ENCODE data around the gene C10orf88. TPM values are rescaled to one million over a fixed set of nuclear protein-coding genes. Genes with fewer than 3 reads are reported as not detected.

The C10orf88 gene, protein sequence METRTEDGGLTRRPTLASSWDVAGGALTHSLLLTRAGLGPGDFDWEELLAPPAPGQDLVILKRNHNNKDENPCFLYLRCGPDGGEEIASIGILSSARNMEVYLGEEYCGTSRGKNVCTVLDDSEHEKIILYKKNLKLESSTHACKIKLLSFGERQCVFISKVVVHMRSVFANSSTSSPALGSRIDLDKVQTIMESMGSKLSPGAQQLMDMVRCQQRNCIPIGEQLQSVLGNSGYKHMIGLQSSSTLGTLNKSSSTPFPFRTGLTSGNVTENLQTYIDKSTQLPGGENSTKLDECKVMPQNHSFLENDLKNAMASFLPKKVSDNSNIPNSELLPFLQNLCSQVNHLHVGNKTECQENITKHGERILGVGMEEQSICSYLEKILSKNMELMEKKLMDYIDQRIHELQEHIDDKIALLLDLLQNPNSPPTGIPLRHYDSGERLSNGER
- 7.2 and 10.3 TPM in 2 replicates for total RNA-seq (2014; rRNA removed; shearing (Covaris generic))

DNA sequence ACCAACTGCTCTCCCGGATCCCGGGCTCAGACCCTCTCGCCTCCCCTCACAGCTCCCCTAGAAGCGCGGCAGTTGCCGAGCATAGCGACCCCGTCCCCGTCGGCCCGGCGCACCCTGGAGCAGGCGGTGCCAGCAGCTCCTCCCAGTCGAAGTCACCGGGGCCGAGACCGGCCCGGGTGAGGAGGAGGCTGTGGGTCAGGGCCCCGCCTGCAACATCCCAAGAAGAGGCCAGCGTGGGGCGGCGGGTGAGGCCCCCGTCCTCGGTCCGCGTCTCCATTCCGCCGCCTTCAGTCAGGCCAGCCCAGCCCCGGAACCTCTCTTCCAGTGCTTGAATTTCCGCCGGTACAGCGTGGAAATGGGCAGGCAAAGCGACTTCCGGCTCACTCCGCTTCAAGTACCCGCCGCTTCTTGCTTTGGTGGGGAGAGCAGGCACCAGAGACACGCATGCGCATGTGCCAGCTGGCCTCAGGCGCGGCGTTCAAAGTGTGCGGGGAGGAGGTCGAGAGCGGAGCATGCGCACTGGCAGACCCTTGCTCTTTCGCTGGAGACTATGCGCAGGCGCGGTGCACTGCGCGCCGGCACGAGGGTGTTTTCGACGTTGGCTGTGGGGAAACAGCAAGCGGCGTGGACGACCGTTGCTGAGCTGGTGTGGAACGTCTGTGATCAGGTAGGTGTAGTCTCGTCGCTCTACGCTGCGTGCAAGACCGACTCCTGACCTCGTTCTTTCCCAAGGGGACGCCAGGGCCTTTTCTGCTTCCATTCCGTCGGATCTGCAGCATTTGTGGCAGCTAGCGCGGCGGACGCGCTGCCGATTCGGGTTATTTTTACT lies at the start of gene C10orf88:
Gene C10orf88, minus strand, starts transcription at position 326 of the 829 bp plus-strand sequence. Its CDS starts 49 bp downstream, at position 277.
- H3K27me3 ChIP-seq (ENCODE audit: control insufficient read depth, insufficient read depth, low read length): peaks cover 10% of the 10 kb centered on the region
- peak; percentile 96 for DNase-seq
- H3K4me3 ChIP-seq (ENCODE audit: insufficient read depth, low read depth, low read length): peak within 1 kb of the TSS; percentile 83
- no peaks in the 10 kb centered on the region; the same call in 1 of the 2 replicates for H3K36me3 ChIP-seq (replicated peaks; ENCODE audit: control insufficient read depth, insufficient read depth, low read length)

DNA sequence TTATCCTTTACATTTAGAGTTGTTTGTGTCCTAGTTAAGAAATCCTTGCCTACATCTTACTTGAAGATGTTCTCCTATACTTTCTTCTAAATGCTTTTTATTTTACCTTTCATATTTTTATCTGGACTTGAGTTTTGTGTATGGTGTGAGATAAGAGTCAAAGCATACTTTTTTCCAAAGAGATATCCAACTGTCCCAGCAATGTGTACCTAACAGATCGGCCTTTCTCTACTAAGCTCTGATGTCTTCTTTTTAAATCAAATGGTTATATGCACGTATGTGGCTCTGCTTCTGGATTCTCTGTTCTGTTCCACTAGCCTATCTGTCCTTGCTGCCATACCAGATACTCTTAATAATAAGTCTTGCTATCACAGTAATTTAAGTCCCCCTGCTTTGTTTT lies 47.3 kb upstream of the C10orf88 start:
- no peak for DNase-seq
- Histone ChIP-seq H3K4me3 (ENCODE audit: insufficient read depth, low read depth, low read length) (no peak overlapping the region), H3K36me3 (replicated peaks; ENCODE audit: control insufficient read depth, insufficient read depth, low read length) (no peaks in the 10 kb centered on the region), H3K27me3 (ENCODE audit: control insufficient read depth, insufficient read depth, low read length) (no peaks in the 10 kb centered on the region)

DNA sequence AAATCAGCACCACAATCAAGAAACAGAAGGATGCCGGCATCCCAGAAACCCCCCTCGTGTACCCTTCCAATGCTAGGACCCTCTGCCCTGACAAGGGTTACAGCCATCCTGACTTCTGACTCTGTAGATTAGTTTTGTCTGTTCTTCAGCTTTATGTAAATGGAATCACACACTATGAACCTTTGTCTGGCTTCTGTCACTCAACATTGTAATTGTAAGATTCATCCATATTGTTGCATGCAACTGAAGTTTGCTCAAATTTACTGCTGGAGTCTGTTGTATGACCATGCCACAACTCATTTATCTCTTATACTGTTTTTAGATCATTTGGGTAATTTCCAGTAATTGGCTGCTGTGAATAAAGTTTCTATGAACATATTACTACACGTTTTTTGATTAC lies 46.1 kb upstream of the C10orf88 start:
- H3K27me3 ChIP-seq (ENCODE audit: control insufficient read depth, insufficient read depth, low read length): no peaks in the 10 kb centered on the region
- peaks cover 4% of the 10 kb centered on the region; the same call in 1 of the 2 replicates for H3K36me3 ChIP-seq (replicated peaks; ENCODE audit: control insufficient read depth, insufficient read depth, low read length)
- H3K4me3 ChIP-seq (ENCODE audit: insufficient read depth, low read depth, low read length): no peak overlapping the region
- no peak for DNase-seq

DNA sequence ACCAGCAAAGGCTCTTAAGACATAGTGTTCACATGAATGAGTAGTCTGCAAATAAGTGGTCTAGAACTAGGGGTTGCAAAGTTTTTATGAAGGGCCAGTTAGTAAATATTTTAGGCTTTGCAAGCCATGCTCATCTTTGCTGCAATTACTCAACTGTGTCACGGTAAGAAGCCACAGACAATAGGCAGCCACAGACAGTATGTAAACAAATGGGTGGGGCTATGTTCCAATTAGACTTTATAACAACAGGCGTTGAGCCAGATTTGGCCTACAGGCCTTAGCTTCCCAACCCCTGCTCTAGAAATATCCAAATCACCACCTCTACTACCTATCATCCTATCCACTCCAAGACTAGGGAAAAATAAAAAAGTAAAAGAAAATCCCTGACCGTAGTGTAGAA lies 45.3 kb upstream of the C10orf88 start:
- H3K27me3 ChIP-seq (ENCODE audit: control insufficient read depth, insufficient read depth, low read length): no peaks in the 10 kb centered on the region
- no peak overlapping the region for H3K4me3 ChIP-seq (ENCODE audit: insufficient read depth, low read depth, low read length)
- DNase-seq: no peak
- H3K36me3 ChIP-seq (replicated peaks; ENCODE audit: control insufficient read depth, insufficient read depth, low read length): peaks cover 4% of the 10 kb centered on the region; the same call in 1 of the 2 replicates

DNA sequence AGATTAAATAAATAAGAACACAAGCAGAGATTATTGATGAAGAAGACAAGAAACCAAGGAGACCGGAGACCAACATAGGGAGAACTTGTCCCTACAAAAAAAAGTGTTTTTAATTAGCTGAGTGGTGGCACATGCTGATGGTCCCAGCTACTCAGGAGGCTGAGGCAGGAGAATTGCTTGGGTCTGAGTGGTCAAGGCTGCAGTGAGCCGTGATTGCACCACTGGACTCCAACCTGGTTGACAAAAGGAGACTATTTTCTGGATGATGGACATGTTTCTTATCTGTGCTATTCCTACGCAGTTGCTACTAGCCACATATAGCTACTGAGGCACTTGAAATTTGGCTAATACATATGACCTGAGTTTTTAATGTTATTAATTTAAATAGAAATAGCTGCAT lies 44.9 kb upstream of the C10orf88 start:
- no peak for DNase-seq
- peaks cover 4% of the 10 kb centered on the region for H3K36me3 ChIP-seq (replicated peaks; ENCODE audit: control insufficient read depth, insufficient read depth, low read length)
- no peak overlapping the region for H3K4me3 ChIP-seq (ENCODE audit: insufficient read depth, low read depth, low read length)
- H3K27me3 ChIP-seq (ENCODE audit: control insufficient read depth, insufficient read depth, low read length): no peaks in the 10 kb centered on the region

DNA sequence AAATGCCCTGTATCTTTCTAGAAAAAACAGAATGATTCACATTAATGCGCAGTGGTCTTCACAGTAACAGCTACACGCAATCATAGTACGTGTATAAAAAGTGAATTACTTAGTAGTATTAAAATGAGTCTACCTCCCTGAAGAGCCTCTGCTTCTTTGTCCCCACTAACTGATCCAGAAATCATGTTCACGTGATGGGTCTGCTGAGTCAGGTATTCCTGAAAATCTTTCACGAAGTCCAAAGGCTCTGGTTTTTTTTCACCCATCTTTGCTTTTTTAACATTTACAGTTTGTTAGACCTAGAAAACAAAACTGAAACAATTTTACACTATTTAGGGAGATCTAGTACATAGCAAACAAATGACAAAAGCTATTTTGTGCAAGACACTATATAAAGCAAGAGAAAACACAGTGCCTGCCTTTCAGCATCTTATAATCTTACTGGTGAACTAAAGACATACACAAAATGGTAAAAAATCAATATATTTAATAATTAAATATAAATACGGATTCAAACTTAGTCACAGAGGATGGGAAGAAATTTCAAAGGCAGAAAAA lies 44.4 kb upstream of the C10orf88 start:
- Histone ChIP-seq H3K4me3 (ENCODE audit: insufficient read depth, low read depth, low read length) (no peak overlapping the region), H3K27me3 (ENCODE audit: control insufficient read depth, insufficient read depth, low read length) (no peaks in the 10 kb centered on the region), H3K36me3 (replicated peaks; ENCODE audit: control insufficient read depth, insufficient read depth, low read length) (peaks cover 4% of the 10 kb centered on the region)
- no peak for DNase-seq

DNA sequence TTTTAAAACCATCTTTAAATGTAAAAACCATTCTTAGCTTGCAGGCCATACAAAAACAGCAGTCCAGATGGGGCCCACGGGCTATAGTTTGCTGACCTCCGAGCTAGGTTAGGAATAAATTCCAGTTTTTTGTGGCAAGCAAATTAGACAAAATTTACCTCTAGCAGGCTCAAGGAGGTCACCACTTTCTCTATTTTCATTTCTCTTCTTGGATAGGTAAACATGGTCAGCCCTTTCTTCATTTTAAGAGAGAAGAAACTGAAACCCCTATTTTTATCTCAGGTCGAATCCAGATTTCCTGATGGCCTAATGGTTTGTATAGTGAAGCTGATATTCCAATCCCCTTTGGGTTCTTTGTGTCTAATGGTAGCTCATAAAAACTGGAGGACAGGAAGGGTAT lies 43.8 kb upstream of the C10orf88 start:
- peaks cover 4% of the 10 kb centered on the region for H3K36me3 ChIP-seq (replicated peaks; ENCODE audit: control insufficient read depth, insufficient read depth, low read length)
- DNase-seq: no peak

DNA sequence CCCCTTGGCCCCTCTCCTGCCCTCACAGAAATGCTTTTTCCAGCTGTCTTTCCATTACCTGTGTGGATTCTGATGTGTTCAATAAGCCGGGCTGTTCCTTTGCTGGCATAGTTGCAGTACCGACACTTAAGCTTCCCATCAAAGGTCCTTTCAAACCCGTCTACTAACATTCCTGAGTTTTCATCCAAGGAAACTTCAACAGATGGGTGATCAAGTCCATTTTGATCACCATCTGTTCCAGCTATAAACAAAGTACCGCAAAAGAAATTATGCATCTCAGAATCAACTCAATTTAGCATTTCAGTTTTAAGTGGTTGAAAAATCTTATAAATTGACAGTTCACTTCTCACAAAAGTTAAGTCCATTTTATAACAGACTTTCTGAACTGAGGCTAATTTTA lies 41.9 kb upstream of the C10orf88 start:
- no peak for DNase-seq
- peaks cover 4% of the 10 kb centered on the region for H3K36me3 ChIP-seq (replicated peaks; ENCODE audit: control insufficient read depth, insufficient read depth, low read length)

More for the DNA sequence above, 43.8 kb upstream of the C10orf88 start:
- Histone ChIP-seq H3K27me3 (ENCODE audit: control insufficient read depth, insufficient read depth, low read length) (no peaks in the 10 kb centered on the region), H3K4me3 (ENCODE audit: insufficient read depth, low read depth, low read length) (no peak overlapping the region)

DNA sequence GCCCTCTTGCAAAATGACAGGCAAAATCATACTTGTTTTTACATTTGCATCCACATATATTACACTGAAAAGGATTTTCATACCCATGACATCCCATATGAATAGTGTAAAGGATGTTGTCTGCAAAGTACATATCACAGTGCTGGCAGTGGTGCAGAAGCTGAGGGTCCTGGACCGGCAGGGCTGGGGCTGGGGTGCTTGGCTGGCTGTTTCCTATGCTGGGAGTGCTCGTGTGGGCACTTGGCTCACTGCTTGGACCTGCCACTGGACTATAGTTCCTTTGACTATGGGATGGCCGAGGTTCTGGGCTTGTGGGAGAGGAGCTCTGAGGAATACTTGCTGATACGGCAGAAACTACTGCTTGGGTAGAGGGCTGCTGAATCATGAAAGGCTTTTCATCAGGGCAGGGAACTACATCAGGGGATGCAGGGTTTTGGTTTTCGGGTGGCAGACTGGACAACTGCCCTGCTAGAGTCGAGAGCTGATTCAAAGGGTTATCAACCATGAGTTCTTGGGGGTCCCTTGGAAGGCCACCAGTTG lies 39.8 kb upstream of the C10orf88 start:
- Histone ChIP-seq H3K27me3 (ENCODE audit: control insufficient read depth, insufficient read depth, low read length) (no peaks in the 10 kb centered on the region), H3K4me3 (ENCODE audit: insufficient read depth, low read depth, low read length) (no peak overlapping the region), H3K36me3 (replicated peaks; ENCODE audit: control insufficient read depth, insufficient read depth, low read length) (peaks cover 4% of the 10 kb centered on the region)
- no peak for DNase-seq

More for the DNA sequence above, 41.9 kb upstream of the C10orf88 start:
- Histone ChIP-seq H3K4me3 (ENCODE audit: insufficient read depth, low read depth, low read length) (no peak overlapping the region), H3K27me3 (ENCODE audit: control insufficient read depth, insufficient read depth, low read length) (no peaks in the 10 kb centered on the region)

DNA sequence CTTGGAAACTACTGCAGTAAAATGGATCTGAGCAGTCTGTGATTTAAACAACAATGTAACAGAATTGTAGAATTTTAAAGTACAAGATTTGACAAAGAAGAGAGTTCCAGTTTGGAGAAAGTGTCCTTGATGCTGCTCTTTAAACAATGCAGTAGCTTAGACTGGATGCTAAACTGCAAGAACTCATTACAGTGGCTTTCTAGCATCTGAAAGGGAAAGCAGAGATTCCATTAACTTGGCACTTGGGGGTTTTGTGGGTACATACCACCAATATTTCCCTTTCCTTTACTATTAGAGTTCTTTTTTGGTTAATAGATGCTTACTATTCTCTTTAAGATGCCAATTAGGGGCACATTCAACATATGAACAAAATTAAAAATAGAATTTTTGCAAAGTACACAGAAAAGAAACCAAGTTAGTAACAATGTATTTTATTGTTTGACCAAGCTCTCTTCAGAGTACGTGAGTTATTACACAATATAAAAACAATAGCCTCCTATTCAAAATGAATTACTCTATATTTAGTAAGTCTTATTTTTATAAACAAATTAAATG lies 38.1 kb upstream of the C10orf88 start:
- Histone ChIP-seq H3K4me3 (ENCODE audit: insufficient read depth, low read depth, low read length) (no peak overlapping the region), H3K36me3 (replicated peaks; ENCODE audit: control insufficient read depth, insufficient read depth, low read length) (peaks cover 4% of the 10 kb centered on the region), H3K27me3 (ENCODE audit: control insufficient read depth, insufficient read depth, low read length) (no peaks in the 10 kb centered on the region)
- DNase-seq: no peak

DNA sequence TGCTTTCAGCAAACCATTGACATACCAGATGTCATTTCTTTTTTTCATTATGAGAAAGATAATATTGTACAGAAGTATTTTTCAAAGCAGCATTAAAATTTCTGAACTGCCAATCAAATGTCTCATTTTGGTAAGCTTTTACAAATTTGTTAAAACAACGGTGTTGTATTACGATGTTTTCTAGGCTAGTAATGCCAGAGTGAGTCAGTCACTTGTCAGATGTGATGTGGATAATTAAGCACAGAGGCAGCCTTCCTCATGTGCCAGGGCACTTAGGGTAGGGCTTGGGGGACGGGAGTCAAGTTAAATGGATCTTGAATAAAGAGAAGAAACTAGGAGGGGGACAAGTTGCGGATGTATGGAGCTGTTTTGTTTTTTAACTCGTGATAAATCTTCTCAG lies 36.3 kb upstream of the C10orf88 start:
- no peak overlapping the region for H3K4me3 ChIP-seq (ENCODE audit: insufficient read depth, low read depth, low read length)
- no peak for DNase-seq
- peaks cover under 1% of the 10 kb centered on the region; the same call in 1 of the 2 replicates for H3K36me3 ChIP-seq (replicated peaks; ENCODE audit: control insufficient read depth, insufficient read depth, low read length)
- H3K27me3 ChIP-seq (ENCODE audit: control insufficient read depth, insufficient read depth, low read length): no peaks in the 10 kb centered on the region

DNA sequence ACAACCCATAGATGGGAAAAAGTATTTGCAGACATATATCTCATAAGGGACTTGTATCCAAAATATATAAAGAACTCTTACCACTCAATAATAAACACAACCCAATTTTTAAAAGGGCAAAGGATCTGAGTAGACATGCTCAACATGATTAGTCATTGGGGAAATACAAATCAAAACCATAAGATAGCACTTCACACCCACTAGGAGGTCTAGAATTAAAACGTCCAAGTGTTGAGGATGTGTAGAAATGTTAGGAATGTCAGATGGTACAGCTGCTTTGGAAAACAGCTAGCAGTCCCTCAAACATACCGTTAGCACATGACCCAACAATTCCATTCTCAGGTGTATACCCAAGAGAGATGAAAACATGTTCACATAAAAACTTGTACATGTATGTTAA lies 34.5 kb upstream of the C10orf88 start:
- Histone ChIP-seq H3K36me3 (replicated peaks; ENCODE audit: control insufficient read depth, insufficient read depth, low read length) (no peaks in the 10 kb centered on the region), H3K4me3 (ENCODE audit: insufficient read depth, low read depth, low read length) (no peak overlapping the region), H3K27me3 (ENCODE audit: control insufficient read depth, insufficient read depth, low read length) (no peaks in the 10 kb centered on the region)
- no peak for DNase-seq

DNA sequence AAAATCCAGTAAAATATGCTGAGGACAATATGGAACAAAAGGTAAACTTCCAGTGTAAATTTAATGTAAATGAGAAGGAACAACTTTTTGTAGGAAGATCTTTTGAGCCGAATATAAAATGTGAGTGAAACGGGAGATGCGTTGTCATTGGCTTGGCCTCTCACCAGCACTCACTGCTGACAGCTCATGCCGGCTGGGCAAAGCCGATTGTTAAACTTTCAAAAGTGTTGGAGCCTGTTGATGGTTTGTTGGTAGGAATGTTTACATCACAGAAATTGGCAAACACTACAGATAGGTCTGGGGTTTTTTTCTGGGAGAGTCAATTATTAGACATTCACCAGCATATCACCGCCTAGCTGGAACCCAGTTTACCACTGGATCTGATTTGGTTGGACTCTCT lies 32.3 kb upstream of the C10orf88 start:
- Histone ChIP-seq H3K4me3 (ENCODE audit: insufficient read depth, low read depth, low read length) (no peak overlapping the region), H3K27me3 (ENCODE audit: control insufficient read depth, insufficient read depth, low read length) (no peaks in the 10 kb centered on the region), H3K36me3 (replicated peaks; ENCODE audit: control insufficient read depth, insufficient read depth, low read length) (no peaks in the 10 kb centered on the region)
- DNase-seq: no peak

DNA sequence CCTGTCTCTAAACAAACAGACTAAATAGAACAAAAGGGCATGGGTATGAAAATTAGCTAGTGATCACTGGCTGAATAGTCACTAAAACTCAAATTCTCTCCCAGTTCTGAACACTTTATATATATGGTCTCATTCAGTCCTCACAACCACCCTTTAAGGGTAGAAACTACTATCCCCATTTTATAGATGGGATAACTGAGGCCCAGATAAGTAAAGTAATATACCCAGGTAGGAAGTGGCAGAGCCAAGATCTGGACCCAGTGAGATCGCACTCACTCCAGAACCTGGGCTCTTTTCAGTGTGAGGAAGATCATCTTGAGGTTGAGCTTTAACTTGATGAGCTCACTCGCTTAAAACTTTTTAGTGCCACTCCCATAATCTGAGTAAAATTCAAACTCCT lies 30.7 kb upstream of the C10orf88 start:
- no peak overlapping the region for H3K4me3 ChIP-seq (ENCODE audit: insufficient read depth, low read depth, low read length)
- no peaks in the 10 kb centered on the region for H3K27me3 ChIP-seq (ENCODE audit: control insufficient read depth, insufficient read depth, low read length)
- H3K36me3 ChIP-seq (replicated peaks; ENCODE audit: control insufficient read depth, insufficient read depth, low read length): no peaks in the 10 kb centered on the region
- no peak for DNase-seq

Measured in H7 (cell line).